K562 (cell line): ENCODE results near the gene C1orf198. TPM values are rescaled to one million over a fixed set of nuclear protein-coding genes. Genes with fewer than 3 reads are reported as not detected.

Source experiments
- ATAC-seq: fragments of 200-7000 bp; cut with Tn5 transposase; 3 replicates; pipeline ENCODE4 v1.9.1; 2020; ENCODE audit warnings: moderate library complexity
- BruUV-seq: library from RNA; stranded (reverse); fragments of 400-500 nt; replicated peaks from 2 replicates; lab custom pipeline; 2021; lab: Mats Ljungman, UMichigan
- CTCF ChIA-PET: fragments of 300-600 bp; formaldehyde crosslinking; extraction: SDS; loops from one replicate; lab custom pipeline; 2021; ENCODE audit warnings: low intra/inter-chr PET ratio; lab: Yijun Ruan, JAX
- POLR2A ChIA-PET: fragments of 300-600, 350-650 bp; sonication (Branson Sonifier 250); formaldehyde crosslinking; extraction: SDS; loops from one replicate; lab custom pipeline; 2021; ENCODE audit warnings: antibody characterized with exemption, inconsistent platforms; lab: Yijun Ruan, JAX
- DNase-seq, 4 experiments: peaks; one replicate each; pipeline versions ENCODE4 v3.0.0 to v3.0.0-alpha.2; 2011 to 2018; ENCODE audit warnings: low spot score in 3 of 4, mixed read lengths in 3 of 4; ENCODE audit errors: extremely low read depth in 1 of 4
- FAIRE-seq: peaks from 2 replicates; lab custom pipeline; 2011; peaks lifted over from hg19 to GRCh38; lab: Jason Lieb, UNC
- H2AFZ ChIP-seq: 2 replicates; pipeline ENCODE4 v1.6.0; 2011; ENCODE audit warnings: low read depth, low read length, control low read depth, inconsistent platforms
- H3K27ac ChIP-seq: fragments of 200-600 bp; 3 replicates; pipeline ENCODE4 v1.8.0; 2011; ENCODE audit warnings: low read depth, mild to moderate bottlenecking, control low read depth, inconsistent platforms, low read length, moderate library complexity, mixed read lengths; ENCODE audit errors: extremely low read depth
- H3K27me3 ChIP-seq, 2 experiments: fragments of 300-600 bp in 1 of 2; 2 replicates in 1 of 2; 3 replicates in 1 of 2; pipeline versions ENCODE4 v1.6.0 to v1.8.0; 2011; ENCODE audit warnings: inconsistent platforms in 2 of 2, low read length in 2 of 2, mild to moderate bottlenecking in 1 of 2, mixed read lengths in 1 of 2, moderate library complexity in 1 of 2; ENCODE audit not compliant: control insufficient read depth in 2 of 2, insufficient read depth in 2 of 2
- H3K36me3 ChIP-seq: fragments of 300-600 bp; 3 replicates; pipeline ENCODE4 v1.8.0; 2011; ENCODE audit warnings: mild to moderate bottlenecking, low read length, inconsistent platforms; ENCODE audit not compliant: control insufficient read depth, insufficient read depth
- H3K4me1 ChIP-seq, 2 experiments: fragments of 200-600 bp in 1 of 2; replicated peaks in 1 of 2; 2 replicates in 1 of 2; 3 replicates in 1 of 2; pipeline versions ENCODE4 v1.5.1 to v1.8.0; 2011; ENCODE audit warnings: inconsistent platforms in 2 of 2, low read length in 2 of 2, mild to moderate bottlenecking in 1 of 2, mixed read lengths in 1 of 2, moderate library complexity in 1 of 2; ENCODE audit not compliant: control insufficient read depth in 2 of 2, insufficient read depth in 2 of 2
- H3K4me2 ChIP-seq: 2 replicates; pipeline ENCODE4 v1.6.1; 2011; ENCODE audit warnings: low read length, control low read depth, inconsistent platforms, mixed read lengths; ENCODE audit not compliant: insufficient read depth
- H3K4me3 ChIP-seq: fragments of 200-600 bp; sonication (generic), shearing (Covaris generic); 2 replicates; pipeline ENCODE4 v1.5.1; 2016; ENCODE audit warnings: control low read depth, inconsistent platforms
- H3K79me2 ChIP-seq: fragments of 200-600 bp; 3 replicates; pipeline ENCODE4 v1.8.0; 2011; ENCODE audit warnings: low read length, inconsistent platforms; ENCODE audit not compliant: control insufficient read depth, insufficient read depth
- H3K9ac ChIP-seq, 2 experiments: 2 replicates each; pipeline versions ENCODE4 v1.6.0 to v1.6.1; 2011; ENCODE audit warnings: low read depth in 2 of 2, low read length in 2 of 2, control low read depth in 1 of 2, inconsistent platforms in 1 of 2, mild to moderate bottlenecking in 1 of 2, mixed read lengths in 1 of 2; ENCODE audit not compliant: insufficient read depth in 1 of 2
- H3K9me1 ChIP-seq: one replicate; pipeline ENCODE4 v1.6.0; 2011; ENCODE audit warnings: inconsistent platforms, mild to moderate bottlenecking, low read length, moderate library complexity; ENCODE audit not compliant: control insufficient read depth, insufficient read depth
- H3K9me3 ChIP-seq: replicated peaks from 2 replicates; pipeline ENCODE4 v1.5.1; 2011; ENCODE audit warnings: low read depth, low read length, inconsistent platforms; ENCODE audit not compliant: control insufficient read depth, insufficient read depth
- H4K20me1 ChIP-seq: replicated peaks from 2 replicates; pipeline ENCODE4 v1.6.1; 2011; ENCODE audit warnings: low read length, inconsistent platforms, mixed read lengths; ENCODE audit not compliant: control insufficient read depth, insufficient read depth
- DNMT1 ChIP-seq: fragments of 450-650 bp; IDR thresholded peaks from 2 replicates; pipeline ENCODE4 v1.6.1; 2016; ENCODE audit warnings: antibody characterized with exemption, mild to moderate bottlenecking
- EZH2 ChIP-seq: IDR thresholded peaks from 2 replicates; pipeline ENCODE4 v1.6.1; 2012; ENCODE audit warnings: low read depth, mild to moderate bottlenecking, inconsistent platforms, low read length, borderline replicate concordance
- IFI16 ChIP-seq: fragments of 250-450 bp; sonication (Bioruptor Pico); IDR thresholded peaks from 2 replicates; pipeline ENCODE4 v2.1.2; 2022; ENCODE audit warnings: mild to moderate bottlenecking, inconsistent platforms
- KDM5B ChIP-seq: fragments of 200-600 bp; sonication (generic); IDR thresholded peaks from 2 replicates; pipeline ENCODE4 v1.6.1; 2012; ENCODE audit warnings: low read depth, mild to moderate bottlenecking, moderate library complexity, low read length, control low read depth, inconsistent platforms; ENCODE audit not compliant: insufficient replicate concordance
- PREB ChIP-seq: sonication (generic); formaldehyde crosslinking; IDR thresholded peaks from 2 replicates; pipeline ENCODE4 v1.8.1; 2023; ENCODE audit warnings: mild to moderate bottlenecking, missing genetic modification reagents
- SLC30A9 ChIP-seq: fragments of 250-450 bp; sonication (Bioruptor Pico); IDR thresholded peaks from 2 replicates; pipeline ENCODE4 v1.8.0; 2022; ENCODE audit warnings: mild to moderate bottlenecking, moderate library complexity
- SMARCA5 ChIP-seq: fragments of 450-650 bp; IDR thresholded peaks from 2 replicates; pipeline ENCODE4 v1.6.1; 2016
- SMC3 ChIP-seq: conservative IDR thresholded peaks from 2 replicates; pipeline ENCODE4 v1.6.1; 2011; ENCODE audit warnings: low read depth, low read length, improper control_type of control experiment; ENCODE audit not compliant: insufficient read depth
- STAT5B ChIP-seq: fragments of 250-450 bp; sonication (Bioruptor Pico); IDR thresholded peaks from 2 replicates; pipeline ENCODE4 v1.8.0; 2021; ENCODE audit warnings: mild to moderate bottlenecking, inconsistent platforms
- TEAD4 ChIP-seq, 2 experiments: sonication (generic) in 1 of 2; formaldehyde crosslinking in 1 of 2; IDR thresholded peaks; 2 replicates each; pipeline versions ENCODE4 v1.6.1 to v1.8.0; 2012 to 2022; ENCODE audit warnings: borderline replicate concordance in 1 of 2, inconsistent platforms in 1 of 2, low read length in 1 of 2, mild to moderate bottlenecking in 1 of 2, missing genetic modification reagents in 1 of 2
- ZBTB17 ChIP-seq: fragments of 450-650 bp; formaldehyde crosslinking; IDR thresholded peaks from 2 replicates; pipeline ENCODE4 v1.4.0; 2020; ENCODE audit warnings: mild to moderate bottlenecking
- ZNF224 ChIP-seq: sonication (generic); formaldehyde crosslinking; IDR thresholded peaks from 2 replicates; pipeline ENCODE4 v1.8.0; 2022; ENCODE audit warnings: mild to moderate bottlenecking, missing genetic modification reagents
- ZNF263 ChIP-seq: sonication (generic); formaldehyde crosslinking; IDR thresholded peaks from 2 replicates; pipeline ENCODE4 v1.8.0; 2022; ENCODE audit warnings: mild to moderate bottlenecking, missing genetic modification reagents, borderline replicate concordance
- ZNF551 ChIP-seq: fragments of 250-450 bp; sonication (Bioruptor Pico); IDR thresholded peaks from 2 replicates; pipeline ENCODE4 v1.5.0; 2021; ENCODE audit warnings: mild to moderate bottlenecking, moderate library complexity
- WGBS: fragments of 100-300 bp; shearing (Covaris generic); methylation state at CpG from one replicate; pipeline ENCODE4 v1.1.6; 2016; ENCODE audit warnings: low coverage, mixed read lengths; ENCODE audit not compliant: insufficient coverage; ENCODE audit errors: missing lambda C conversion rate; 5-methylcytosine and 5-hydroxymethylcytosine counted together
- in situ Hi-C: fragments of 300-500 bp; cut with MboI; formaldehyde crosslinking; loops from 4 replicates; pipeline ENCODE4 v1.15.0; 2018; ENCODE audit warnings: inconsistent platforms, mixed read lengths
- intact Hi-C: fragments of 100-400 bp; cut with micrococcal nuclease; formaldehyde crosslinking; loops from 2 replicates; pipeline ENCODE4 v1.14.2; 2022
- polyA plus RNA-seq, 8 experiments: library from polyadenylated mRNA; depleted of rRNA in 4 of 8; stranded (reverse) in 5 of 8; unstranded in 3 of 8; fragments of >200 nt; fragmentation: Nextera tagmentation in 2 of 8; fragmentation: Illumina TruSeq in 1 of 8; extraction: Ambion mirVana in 2 of 8; extraction: Trizol in 1 of 8; gene quantifications; 2 replicates each; pipeline versions ENCODE4 v1.2.1 to v1.2.3, GENCODE V29; 2011 to 2014; ENCODE audit warnings: inconsistent platforms in 1 of 8, missing spikeins in 1 of 8
- total RNA-seq, 7 experiments: library from RNA; depleted of rRNA in 6 of 7; stranded (reverse); fragments of >200 nt in 6 of 7; fragmentation: Illumina TruSeq in 2 of 7; extraction: Trizol in 2 of 7; gene quantifications; 2 replicates each; pipeline versions ENCODE4 v1.2.1 to v1.2.3, GENCODE V29; 2011 to 2021; ENCODE audit warnings: low replicate concordance in 1 of 7
- TF ChIP-seq, protein P1 (sequence below): fragments of 250-450 bp; sonication (Bioruptor Pico); IDR thresholded peaks from 2 replicates; pipeline ENCODE4 v1.8.0; 2022; ENCODE audit warnings: moderate library complexity, mild to moderate bottlenecking, inconsistent platforms
- TF ChIP-seq, protein P2 (sequence below): fragments of 250-450 bp; sonication (Bioruptor Pico); IDR thresholded peaks from 2 replicates; pipeline ENCODE4 v1.8.0; 2021; ENCODE audit warnings: moderate library complexity, mild to moderate bottlenecking, inconsistent platforms

C1orf198 gene
- total and polyA plus RNA-seq, 9 of the 15 experiments (the other 6 are each of a cell fraction or from before 2014, with no cell fraction given): 2.0 to 15.1 (median 10.4) TPM

- no peak overlapping the region for H3K27ac ChIP-seq
- no peak for TF ChIP-seq EZH2
- no peak for TF ChIP-seq DNMT1
- no peak for TF ChIP-seq ZNF551 (CRISPR knock-in tag)
- TF ChIP-seq STAT5B (CRISPR knock-in tag): no peak
- no peak for TF ChIP-seq SMC3
- TF ChIP-seq TEAD4 (IDR thresholded peaks at IDR 0.05; ENCODE audit: low read length): no peak
- no peak for TF ChIP-seq TEAD4 (CRISPR knock-in tag; IDR thresholded peaks at IDR 0.05; ENCODE audit: borderline replicate concordance)
- TF ChIP-seq ZBTB17: no peak
- TF ChIP-seq, protein P1, sequence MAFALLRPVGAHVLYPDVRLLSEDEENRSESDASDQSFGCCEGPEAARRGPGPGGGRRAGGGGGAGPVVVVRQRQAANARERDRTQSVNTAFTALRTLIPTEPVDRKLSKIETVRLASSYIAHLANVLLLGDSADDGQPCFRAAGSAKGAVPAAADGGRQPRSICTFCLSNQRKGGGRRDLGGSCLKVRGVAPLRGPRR: no peak
- no peak for TF ChIP-seq IFI16 (CRISPR knock-in tag)
- no peak for TF ChIP-seq SMARCA5
- TF ChIP-seq ZNF263 (CRISPR knock-in tag): no peak
- TF ChIP-seq KDM5B: no peak
- no peak for TF ChIP-seq ZNF224 (CRISPR knock-in tag)
- no peak for TF ChIP-seq SLC30A9 (CRISPR knock-in tag)
- TF ChIP-seq, protein P2, sequence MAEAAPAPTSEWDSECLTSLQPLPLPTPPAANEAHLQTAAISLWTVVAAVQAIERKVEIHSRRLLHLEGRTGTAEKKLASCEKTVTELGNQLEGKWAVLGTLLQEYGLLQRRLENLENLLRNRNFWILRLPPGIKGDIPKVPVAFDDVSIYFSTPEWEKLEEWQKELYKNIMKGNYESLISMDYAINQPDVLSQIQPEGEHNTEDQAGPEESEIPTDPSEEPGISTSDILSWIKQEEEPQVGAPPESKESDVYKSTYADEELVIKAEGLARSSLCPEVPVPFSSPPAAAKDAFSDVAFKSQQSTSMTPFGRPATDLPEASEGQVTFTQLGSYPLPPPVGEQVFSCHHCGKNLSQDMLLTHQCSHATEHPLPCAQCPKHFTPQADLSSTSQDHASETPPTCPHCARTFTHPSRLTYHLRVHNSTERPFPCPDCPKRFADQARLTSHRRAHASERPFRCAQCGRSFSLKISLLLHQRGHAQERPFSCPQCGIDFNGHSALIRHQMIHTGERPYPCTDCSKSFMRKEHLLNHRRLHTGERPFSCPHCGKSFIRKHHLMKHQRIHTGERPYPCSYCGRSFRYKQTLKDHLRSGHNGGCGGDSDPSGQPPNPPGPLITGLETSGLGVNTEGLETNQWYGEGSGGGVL: no peak
- TF ChIP-seq PREB (CRISPR knock-in tag): no peak
- TF ChIP-seq, all 486 proteins: peak for 0
- in situ Hi-C loops (no loop called here), intact Hi-C loops (loop anchor here (10.0 kb wide), 1 partner anchor 221 kb away; no protein-coding TSS in a partner anchor)
- H4K20me1 ChIP-seq: no peaks in the 10 kb centered on the region; the same call in 1 of the 2 replicates
- H3K79me2 ChIP-seq: no peaks in the 10 kb centered on the region
- no peak overlapping the region for H3K4me3 ChIP-seq
- peaks cover 46 to 67% of the 10 kb centered on the region in 2 experiments for H3K27me3 ChIP-seq
- no TSS peak for BruUV-seq
- no peak overlapping the region for H2AFZ ChIP-seq
- no peak for FAIRE-seq
- H3K9me1 ChIP-seq: no peaks in the 10 kb centered on the region
- H3K9me3 ChIP-seq: no peaks in the 10 kb centered on the region
- H3K9ac ChIP-seq: no peak overlapping the region
- 1% methylated on average over 9 of the region's 9 CpGs for WGBS
- ATAC-seq: no peak
- no peak overlapping the region for H3K4me2 ChIP-seq
- no peaks in the 10 kb centered on the region for H3K36me3 ChIP-seq
- H3K4me1 ChIP-seq: no peaks in the 10 kb centered on the region
- ChIA-PET CTCF (no interaction called here), POLR2A (interaction anchor here (0.7 kb wide), 1 partner anchor 8 kb away, joined by 3 read pairs; no protein-coding TSS in a partner anchor)
- no peak for DNase-seq
Measured at GRCh38 chr1:230793463-230793745, 74.9 kb downstream of the C1orf198 start.
